K562 treated with DMSO at 1 percent for 24 hours (cell line): ENCODE measurements around the gene WDFY1. TPM values are rescaled to one million over a fixed set of nuclear protein-coding genes. Genes with fewer than 3 reads are reported as not detected.

Experiments used
- total RNA-seq: library from RNA; unstranded; fragments of 300-600 nt; gene quantifications from 2 replicates; pipeline ENCODE4 v1.2.3, GENCODE V29; 2022; ENCODE audit warnings: low read depth; ENCODE audit not compliant: insufficient read depth

The WDFY1 gene
- total RNA-seq, result 17.4 and 20.9 TPM in 2 replicates

DNA sequence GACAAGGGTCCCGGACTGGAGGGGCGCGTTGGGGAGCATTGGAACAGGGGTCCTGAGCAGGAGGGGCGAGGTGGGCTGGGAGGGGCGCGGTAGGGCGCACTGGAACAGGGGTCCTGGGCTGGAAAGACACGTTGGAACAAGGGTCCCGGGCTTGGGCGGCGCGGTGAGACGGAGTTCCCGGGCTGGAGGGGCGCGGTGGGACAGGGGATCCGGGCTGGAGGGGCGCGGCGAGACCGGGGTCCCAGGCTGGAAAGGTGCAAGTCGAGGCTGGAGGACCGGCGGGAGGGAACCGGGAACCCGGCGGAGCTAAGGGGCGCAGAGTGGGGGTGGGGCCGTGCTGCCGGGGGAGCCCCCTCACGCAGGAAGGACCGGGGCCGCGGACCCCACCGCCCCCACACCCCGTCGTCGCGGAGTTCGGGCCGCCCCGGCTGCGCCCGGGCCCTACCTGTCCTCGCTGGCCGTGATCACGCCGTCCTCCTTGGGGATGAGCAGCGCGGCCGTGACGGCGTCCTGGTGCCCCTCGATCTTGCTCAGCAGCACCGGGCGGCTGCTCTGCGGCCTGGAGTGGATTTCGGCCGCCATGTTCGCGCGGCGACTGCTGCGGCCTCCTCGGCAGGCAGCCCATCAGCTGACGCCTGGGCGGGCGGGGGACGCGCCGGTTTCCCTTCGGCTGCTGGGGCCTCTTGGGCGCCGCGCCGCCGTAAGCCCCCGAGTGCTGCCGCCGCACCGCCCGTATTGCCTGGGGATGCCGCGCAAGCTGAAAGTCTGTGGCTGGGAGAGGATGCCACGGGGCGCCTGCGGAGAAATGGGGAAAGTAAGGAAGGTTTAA lies at the start of gene WDFY1:
WDFY1 (minus strand) TSS at position 633 of the 829 bp plus-strand sequence; CDS start at position 582, 51 bp downstream.

GRCh38 chr2:223957092-223957851 lies 12.1 kb upstream of the WDFY1 start, which contains the start of gene MRPL44:
Gene MRPL44, plus strand, starts transcription at chr2:223957463. Its CDS starts 10 bp downstream, at chr2:223957473.

GRCh38 chr2:223837287-223838061 lies 107.7 kb downstream of the WDFY1 start, which contains the start of gene AP1S3:
Gene AP1S3, minus strand, starts transcription at chr2:223837582. Its CDS starts 132 bp downstream, at chr2:223837450.

Other genes with a start within 250 kb of the WDFY1 start
- 0.88 TPM in 1 of 2 replicates, not detected in the other for gene AP1S3, start 107.8 kb downstream of the WDFY1 start, total RNA-seq
- gene MRPL44, start 12.1 kb upstream of the WDFY1 start, total RNA-seq, result 13.5 and 14.0 TPM in 2 replicates
- gene SERPINE2, start 94.0 kb upstream of the WDFY1 start, total RNA-seq, result 0.52 and 1.5 TPM in 2 replicates